HG03469 (cell line): ENCODE measurements around the gene ENC1.
"Not testable (repeated sequence)": the region's sequence is repeated elsewhere in the genome, so short reads cannot be mapped to it uniquely, and the experiment has no call there.

Source experiments
- ATAC-seq: cut with Tn5 transposase; IDR thresholded peaks from one replicate; pipeline ENCODE4 v1.9.1; 2021; ENCODE audit warnings: mild to moderate bottlenecking, moderate library complexity, moderate number of reproducible peaks; ENCODE audit not compliant: unreplicated experiment

Gene ENC1, protein sequence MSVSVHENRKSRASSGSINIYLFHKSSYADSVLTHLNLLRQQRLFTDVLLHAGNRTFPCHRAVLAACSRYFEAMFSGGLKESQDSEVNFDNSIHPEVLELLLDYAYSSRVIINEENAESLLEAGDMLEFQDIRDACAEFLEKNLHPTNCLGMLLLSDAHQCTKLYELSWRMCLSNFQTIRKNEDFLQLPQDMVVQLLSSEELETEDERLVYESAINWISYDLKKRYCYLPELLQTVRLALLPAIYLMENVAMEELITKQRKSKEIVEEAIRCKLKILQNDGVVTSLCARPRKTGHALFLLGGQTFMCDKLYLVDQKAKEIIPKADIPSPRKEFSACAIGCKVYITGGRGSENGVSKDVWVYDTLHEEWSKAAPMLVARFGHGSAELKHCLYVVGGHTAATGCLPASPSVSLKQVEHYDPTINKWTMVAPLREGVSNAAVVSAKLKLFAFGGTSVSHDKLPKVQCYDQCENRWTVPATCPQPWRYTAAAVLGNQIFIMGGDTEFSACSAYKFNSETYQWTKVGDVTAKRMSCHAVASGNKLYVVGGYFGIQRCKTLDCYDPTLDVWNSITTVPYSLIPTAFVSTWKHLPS

DNA sequence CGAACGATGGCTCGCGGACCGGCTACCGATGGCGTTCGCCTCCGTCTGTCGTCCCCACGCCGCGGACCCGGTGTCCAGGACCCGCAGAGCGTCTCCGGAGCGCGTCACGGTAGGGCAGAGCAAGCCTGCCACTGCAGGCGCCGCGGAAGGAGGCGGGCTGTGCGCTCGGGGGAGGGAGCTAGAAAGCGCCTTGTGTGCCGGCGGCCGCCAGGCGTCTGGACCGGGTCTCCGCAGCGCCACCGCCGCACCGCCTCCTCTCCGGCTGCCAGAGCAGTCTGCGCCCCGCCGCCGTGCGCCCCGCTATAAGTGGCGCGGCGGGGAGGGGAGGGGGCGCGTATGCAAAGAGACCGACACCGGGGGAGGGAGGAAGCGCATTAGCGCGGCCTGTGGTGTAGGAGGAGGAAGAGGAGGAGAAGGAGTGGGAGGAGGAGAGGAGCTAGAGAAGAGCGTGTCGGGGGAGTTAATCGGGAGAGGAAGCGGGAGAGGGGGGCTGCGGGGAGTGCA lies at the start of gene ENC1:
Gene ENC1, minus strand, starts transcription at position 279 of the 504 bp plus-strand sequence. CDS start 4,243 bp downstream, outside the sequence.
- peak; percentile 57 for ATAC-seq

DNA sequence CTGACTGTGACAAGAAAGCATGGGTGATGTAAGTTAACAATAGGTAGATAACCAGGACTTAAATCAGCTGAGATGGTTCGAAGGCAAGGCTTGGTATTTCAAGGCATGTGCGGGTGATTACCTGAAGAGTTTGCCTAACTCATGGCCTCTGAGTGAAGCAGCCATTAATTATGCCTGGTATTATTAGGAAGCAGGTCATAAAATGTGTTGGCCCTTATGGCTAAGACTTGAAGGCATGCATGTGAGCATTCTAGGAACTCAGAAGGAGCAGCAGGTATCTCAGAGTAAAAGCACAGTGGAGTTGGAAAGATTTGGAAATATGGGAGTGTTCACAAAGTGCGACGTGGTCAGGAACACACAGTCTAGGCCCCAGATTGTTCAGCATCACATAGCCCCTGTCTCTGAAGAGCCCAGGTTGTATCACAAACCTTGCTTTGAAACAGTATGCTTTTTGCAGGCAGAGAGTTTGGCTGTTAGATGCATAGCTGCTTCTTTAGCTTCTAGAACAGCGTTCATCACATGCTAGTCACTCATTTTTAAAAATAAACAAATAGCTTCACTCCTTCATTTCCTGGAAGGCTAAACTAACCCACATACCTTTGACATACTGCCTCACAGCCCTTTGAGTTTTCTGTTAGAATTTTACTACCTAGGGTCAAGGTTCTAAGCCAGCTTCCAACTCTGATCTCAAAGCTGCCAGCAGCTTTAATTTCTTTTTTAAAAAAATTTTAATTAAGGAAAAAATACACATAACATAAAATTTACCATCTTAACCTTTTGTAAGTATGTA lies 46.6 kb upstream of the ENC1 start:
- ATAC-seq: no peak

DNA sequence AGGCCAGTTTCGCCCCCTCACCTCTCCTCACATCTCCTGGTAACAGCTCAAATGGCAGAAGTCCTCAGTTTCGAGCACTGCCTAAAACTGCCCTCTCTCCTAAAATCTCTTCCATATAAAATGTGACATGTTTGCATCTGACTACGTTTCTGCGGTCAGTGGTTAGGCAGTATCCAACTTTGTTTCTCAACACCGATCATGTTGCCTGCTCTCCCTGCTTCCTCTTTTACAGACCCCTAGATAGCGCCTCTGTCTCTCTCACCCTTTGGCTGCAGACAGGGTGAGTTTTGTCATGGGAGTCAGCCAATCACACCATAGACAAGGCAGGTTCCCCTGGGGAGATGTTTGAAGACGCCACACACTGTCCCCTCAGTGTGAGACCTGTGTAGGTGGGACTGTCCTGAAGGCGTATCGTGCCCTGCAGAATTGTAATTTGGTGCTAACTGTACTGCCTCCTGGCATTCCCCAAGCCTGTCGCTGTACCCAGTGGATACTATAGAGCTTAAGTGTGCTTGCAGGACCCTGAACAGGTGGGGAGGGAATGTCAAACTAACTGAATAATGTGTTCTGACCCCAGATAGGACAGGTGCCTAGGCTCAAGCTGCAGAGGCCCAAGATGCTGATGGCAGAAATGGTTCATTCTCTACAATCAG lies 45.6 kb upstream of the ENC1 start:
- peak; percentile 49 for ATAC-seq

DNA sequence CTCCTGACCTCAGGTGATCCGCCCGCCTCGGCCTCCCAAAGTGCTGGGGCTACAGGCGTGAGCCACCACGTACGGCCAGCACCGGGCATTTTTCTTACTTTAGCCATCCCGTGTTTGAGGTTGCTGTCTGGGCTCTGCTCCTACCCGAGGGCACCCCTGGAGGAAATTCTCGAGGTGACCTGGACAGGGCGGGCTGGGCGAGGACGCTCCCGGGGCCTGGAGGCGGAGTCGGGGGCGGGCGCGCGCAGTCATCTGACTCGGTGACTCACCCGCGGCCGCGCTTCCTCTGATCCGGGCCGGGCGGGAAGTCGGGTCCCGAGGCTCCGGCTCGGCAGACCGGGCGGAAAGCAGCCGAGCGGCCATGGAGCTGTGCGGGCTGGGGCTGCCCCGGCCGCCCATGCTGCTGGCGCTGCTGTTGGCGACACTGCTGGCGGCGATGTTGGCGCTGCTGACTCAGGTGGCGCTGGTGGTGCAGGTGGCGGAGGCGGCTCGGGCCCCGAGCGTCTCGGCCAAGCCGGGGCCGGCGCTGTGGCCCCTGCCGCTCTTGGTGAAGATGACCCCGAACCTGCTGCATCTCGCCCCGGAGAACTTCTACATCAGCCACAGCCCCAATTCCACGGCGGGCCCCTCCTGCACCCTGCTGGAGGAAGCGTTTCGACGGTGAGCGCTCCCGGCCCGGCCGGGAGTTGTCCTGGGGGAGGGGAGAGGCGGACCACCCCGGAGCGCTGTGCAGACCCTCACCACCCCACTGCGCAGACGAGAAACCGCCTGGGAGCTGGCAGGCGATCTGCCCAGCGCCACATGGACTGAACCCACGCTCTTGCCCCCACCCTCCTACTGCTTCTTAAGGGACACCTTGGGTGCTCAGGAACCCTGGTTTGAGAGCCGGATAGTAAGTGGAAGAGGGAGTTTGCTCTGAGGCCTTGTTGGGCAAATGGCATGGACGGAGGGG lies 44.6 kb upstream of the ENC1 start, which contains the start of gene HEXB:
Gene HEXB, plus strand, starts transcription at position 334 of the 952 bp plus-strand sequence. Its CDS starts 28 bp downstream, at position 362.
- ATAC-seq: peak; percentile 53

DNA sequence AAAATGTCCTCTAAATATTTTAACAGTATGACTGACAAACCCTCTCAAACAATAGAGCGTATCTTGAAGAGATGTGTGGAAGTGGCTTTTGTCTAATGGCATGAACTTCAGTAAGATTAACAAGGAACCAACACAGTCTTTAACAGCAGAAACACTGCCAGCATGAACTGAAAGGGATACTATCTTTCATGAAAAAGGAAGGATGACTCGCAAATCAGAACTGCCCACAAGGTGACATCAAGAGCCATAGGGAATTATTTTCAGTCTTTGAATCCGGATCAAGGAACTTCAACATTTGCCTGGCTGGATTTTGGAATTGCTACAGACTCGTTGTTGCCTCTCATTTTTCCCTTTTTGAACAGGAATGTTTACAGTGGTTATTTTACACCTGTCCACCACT lies 39.4 kb upstream of the ENC1 start:
- ATAC-seq: no peak

DNA sequence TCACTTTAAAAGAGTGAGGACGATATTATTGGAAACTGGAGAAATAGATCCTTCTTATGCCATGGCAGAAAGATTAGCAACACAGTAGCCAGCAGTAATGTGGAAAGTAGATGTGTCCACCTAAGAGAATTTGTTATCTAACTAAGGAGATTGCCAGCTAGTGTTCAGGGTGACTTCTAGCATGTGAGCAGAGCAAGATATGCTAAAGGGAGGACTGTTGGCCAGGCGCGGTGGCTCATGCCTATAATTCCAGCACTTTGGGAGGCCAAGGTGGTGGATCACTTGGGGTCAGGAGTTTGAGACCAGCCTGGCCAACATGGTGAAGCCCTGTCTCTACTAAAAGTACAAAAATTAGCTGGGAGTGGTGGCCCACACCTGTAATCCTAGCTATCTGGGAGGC lies 38.8 kb upstream of the ENC1 start:
- ATAC-seq: not testable (repeated sequence)

DNA sequence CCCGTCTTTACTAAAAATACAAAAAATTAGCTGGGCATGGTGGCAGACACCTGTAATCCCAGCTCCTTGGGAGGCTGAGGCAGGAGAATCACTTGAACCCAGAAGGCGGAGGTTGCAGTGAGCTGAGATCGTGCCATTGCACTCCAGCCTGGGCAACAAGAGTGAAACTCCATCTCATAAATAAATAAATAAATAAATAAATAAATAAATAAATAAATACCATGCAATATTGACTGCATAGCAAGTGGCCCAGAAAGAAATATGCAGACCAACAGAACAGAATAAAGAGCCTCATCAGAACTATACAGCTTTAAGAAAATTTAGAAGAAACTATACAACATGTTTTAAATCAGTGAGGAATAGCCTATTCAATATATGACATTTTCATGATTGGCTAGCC lies 37.6 kb upstream of the ENC1 start:
- not testable (repeated sequence) for ATAC-seq

DNA sequence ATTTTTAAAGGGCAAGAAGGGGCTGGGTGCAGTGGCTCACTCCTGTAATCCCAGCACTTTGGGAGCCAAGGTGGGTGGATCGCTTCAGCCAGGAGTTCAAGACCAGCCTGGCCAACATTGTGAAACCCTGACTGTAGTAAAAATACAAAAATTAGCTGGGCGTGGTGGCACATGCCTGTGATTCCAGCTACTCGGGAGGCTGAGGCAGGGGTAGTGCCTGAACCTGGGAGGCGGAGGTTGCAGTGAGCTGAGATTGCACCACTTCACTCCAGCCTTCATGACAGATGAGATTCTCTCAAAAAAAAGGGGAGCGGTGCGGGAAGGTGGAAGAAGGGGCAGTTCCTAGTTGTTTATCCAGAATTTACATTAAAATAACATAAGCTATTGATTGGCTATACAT lies 35.9 kb upstream of the ENC1 start:
- ATAC-seq: not testable (repeated sequence)

DNA sequence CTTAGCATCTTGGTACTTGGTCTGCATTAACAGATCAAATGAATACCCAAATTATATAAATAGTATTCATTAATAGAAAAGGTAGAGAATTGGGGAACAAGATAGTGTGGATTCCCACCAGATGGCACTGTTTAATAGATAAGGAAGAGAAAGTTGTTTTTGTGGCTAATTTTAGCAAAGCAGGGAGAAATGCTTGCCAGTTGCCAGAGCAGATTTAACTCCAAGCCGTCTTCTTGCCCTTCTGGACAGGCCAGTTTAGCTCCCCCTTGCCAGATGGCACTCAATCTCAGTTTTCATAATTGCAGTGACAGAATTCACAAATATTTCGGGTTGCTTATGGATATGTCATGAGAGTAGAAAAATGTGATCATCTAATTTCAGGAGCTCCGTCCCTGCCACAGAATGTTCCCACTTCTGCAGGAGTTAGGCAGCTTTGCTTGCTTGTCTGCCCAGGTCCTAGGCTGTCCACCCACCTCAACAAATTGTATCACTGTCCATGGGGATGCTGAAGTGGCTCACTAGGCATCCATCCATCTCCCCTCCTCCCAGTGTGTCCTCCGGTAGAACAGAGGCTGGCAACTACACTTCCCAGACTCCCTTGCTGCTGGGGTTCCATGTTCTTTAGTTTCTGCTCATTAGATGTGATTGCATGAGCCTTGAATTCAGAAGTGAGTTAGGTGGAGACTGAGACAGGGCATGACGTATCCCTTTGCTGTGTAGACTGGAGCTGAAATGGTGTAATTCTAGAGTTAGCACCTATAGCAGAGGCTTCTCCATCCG lies 32.7 kb upstream of the ENC1 start:
- no peak for ATAC-seq

DNA sequence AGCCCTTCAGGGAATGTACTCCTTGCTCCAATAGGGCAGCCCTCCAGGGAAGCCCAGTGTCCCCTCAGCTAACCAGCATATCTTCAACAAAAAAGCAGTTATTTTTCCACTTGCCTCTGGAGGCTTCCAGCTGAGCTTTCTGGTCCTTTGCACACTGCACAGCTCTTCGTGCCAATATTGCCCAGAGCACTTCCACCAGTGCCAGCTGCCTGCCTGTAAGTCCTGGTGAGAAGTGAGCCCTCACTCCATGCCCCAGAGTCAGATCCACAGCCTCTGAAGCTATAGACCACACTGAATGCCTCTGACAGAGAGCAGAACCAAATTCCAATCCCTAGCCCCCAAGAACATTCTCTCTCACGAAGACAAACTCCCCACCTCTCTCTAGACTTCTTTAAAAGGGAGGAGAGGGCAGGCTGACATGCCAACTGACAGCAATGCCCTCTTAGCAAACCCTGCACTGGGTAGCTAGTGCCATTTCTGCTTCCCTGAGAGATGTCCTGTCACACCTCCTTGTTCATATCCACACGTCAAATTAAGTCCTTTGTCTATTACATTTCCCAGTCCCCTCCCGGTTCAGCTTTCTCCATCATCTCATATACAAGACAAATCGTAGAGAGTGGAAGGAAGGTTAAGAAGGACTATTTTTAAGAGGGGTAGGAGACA lies 31.8 kb upstream of the ENC1 start:
- no peak for ATAC-seq

DNA sequence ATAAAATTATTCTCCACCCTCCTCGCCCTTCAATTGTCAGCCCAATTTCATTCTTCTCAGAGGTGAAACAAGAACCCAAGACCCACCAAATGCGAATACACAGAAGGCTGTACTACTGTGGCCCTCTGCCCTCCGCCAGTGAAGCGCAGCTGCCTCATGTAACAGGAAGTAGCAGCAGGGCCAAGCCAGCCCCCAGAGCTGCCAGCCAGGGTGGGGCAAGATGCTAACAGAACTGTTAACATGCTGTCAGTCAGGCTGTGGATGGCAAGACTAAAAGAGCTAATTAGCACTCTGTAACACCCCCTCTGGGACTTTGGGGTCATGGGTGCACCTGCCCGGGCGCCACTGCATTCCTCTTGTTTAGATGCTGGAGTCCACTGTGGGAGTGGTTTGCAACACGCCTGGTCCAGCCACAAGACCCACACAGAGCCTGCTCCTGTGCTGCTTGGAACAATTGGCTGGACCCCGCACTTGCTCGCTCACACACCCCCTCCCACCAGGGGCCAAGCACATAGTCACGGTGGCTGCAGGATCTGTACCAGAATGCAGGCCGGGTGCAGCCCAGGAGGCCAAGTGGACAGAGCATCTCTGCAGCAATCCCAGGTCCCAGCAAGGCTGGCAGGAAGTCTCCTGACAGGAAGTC lies 30.0 kb upstream of the ENC1 start:
- ATAC-seq: no peak

DNA sequence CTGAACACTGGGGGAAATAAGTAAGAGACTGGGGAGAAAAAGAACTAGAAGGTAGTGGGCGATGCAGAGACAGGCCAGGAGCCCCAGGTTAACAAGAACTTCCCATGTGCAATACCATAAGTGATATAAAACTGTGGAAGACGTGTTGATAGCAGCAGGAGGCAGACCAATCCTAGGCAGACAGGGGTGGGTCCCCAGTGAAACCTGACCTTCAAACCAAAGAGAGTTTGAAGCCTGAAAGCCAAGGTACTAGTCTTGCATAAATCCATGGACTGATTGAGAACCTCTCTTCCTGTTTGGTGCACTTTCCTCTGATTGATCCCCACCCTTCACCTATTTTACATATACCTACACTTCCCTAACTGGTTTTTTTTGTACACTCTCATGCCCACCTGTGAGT lies 29.3 kb upstream of the ENC1 start:
- ATAC-seq: no peak

DNA sequence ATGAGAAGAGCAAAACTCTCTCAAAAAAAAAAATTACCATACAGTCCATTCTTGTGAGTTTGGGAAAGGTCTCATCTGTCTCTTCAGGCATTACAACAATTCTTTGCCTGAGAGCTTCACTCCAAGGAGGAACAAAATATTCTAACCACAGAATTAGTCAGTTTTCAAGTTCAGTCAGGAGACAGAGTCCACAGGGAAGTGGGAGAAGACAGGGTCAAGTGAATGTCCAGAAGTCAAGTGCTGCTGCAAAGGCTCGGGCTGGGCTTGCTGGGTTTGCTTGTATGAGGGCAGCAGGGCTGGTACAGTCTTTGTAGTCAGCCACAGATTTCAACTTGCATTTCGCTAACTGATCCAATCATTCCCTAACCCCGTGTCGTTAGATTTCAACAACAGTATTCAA lies 26.9 kb upstream of the ENC1 start:
- no peak for ATAC-seq

DNA sequence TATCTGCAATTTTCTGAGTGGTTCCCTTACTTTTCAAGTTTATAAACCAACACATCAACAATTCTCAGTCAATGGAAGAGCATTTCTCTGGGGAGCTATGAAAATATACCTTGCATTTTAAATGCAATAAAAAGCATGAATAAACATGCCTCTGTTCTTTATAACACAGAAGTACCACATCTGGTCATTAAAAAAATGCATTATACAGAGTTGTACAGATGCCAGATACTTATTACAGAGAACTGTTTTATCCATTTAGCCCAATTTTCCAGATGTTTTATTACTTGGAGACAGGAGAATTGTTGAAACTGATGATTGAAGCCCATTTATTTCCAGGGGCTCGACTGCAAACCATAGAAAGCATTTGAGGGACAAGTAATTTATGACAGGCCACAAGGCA lies 25.3 kb upstream of the ENC1 start:
- no peak for ATAC-seq

DNA sequence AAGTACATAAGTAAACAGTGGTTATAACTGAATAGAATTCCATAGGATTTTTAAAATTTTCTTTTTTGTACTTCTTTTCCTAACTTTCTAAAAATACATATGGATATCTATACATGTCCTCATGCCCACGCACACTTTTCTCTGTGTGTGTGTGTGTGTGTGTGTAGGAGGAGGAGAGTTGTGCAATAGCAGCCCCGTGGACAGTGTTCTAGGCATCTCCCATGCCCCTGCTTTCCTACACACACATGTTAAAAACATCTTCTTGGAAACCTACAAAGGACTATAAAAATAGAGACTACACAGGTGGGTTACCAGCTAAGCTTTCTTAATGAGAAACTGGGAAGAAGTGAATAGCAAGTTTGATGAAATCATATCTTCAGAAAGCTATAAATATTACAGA lies 24.7 kb upstream of the ENC1 start:
- no peak for ATAC-seq

DNA sequence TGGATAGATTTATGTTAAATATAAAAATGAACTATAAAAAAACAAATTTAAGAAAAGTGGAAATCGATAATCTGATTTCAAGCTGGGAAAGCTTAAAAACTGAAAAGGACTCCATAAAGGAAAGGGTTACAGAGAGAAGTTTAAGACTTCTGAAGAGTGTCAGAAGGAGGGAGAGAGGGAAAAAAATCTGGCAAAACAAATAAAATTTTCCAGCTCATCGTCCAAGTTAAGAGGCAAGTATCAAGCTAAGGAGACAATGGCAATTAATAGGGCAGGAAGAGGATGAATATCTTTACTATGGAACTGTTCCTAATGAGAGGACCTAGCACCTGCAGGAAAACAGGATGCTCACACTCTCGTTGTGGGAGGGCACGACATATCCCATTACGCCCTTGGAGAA lies 24.0 kb upstream of the ENC1 start:
- no peak for ATAC-seq

DNA sequence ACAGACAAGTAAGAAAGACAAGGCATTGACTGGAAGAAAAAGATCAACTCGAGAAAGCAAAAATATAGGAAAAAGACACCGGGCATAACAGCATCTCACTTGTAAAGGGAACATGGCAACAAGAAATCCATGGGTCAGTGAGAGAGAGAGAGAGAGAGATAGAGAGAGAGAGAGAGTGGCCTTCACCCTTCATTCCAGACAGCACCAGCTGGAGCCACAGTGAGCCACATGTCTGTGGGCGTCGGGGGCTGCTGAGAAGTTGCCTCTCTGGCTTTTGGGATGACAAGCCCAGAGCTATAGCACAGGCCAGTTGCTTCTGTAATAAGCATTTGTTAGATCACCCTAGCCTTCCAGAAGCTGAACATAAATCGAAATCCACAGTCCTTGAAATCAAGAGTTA lies 20.3 kb upstream of the ENC1 start:
- ATAC-seq: no peak

DNA sequence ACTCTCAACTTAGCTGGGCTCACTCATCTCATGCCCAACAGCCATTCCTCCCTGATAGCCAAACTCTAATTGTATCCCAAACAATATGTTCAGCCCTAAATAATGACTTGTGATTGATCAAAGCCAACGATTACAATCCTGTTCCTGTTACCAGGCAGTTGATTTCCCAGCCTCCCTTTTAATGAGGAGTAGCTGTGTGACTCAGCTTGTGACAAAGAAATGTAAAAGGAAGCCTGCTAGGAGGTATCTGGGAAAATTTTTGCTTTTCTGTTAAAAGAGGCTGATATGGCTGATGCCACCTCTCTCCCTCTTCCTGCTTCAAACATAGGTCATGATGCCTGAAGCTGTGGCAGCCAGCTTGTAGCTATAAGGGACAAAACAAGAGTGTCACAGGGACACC lies 19.6 kb upstream of the ENC1 start:
- no peak for ATAC-seq
